Measurements from ENCODE around the gene LMX1A. TPM values are rescaled to one million over a fixed set of nuclear protein-coding genes. Genes with fewer than 3 reads are reported as not detected.

The LMX1A gene
- total and polyA plus RNA-seq, 12 donors: 0.08 TPM; not detected in 11

DNA sequence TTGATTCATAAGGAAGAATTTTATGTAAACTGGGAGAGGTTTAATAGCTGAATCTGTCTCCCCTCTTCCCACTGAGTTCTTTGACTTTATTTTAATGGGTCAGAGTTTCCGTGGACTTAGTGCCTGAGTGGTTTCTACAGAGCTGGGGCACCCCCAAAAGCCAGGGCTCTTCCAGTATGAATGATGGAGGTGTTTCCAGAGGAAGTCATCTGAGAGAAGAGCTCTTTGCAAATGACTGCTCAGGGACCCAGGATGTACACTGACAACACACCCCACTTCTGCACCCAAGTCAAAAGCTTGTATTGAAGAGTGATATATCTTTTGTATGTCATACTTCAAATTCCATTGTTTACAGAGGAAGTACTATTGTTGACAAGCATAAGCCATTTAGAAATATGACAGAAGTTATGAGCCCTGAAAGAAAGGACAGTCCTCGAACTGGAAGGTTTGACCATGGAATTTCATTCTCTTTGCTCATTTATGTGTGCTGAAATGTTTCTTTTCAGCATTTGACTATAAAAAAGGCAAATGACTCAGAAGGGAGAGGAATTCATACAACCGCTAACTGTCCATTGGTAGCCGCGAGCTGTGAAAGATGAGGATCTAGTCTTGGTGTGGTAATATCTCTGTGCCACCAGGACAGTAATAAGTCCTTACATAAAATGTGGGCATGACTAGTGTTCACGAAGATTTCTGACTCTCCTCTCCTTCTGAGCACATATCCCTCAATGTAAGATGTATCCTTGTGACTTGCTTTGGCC is 25.4 kb upstream of the LMX1A start:
- 74 to 88% (median 82%) methylated on average over 6 of the region's 6 CpGs for WGBS, 4 donors
- intact Hi-C loops (cut with DNase I): no loop called here
- no peaks in the 10 kb centered on the region for H3K27me3 ChIP-seq

DNA sequence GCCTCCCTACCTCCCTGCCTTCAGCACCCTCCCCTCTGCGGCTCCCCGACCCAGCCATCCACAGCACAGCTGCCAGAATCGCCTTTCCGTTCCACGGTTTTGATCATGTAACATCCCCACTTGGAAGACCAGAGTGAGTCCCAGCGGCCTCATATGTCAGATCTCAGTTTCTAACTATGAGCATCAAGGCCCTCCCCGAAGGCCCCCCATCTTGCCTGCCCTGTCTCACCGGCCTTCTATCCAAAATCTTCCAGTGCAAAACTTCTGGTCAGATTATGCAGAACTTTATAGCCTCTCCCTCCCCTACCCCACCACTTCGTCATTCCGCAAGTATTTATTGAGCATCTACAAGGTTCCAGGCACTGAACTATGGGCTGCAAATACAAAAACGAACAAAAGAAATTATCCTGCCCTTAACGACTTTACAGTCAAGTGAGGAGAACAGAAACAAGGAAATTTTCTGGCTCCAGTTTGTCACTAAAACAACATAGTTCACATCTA is 20.3 kb upstream of the LMX1A start:
- 24 to 30% (median 29%) methylated on average over 12 of the region's 12 CpGs for WGBS, 4 donors
- no peak for DNase-seq
- Histone ChIP-seq H3K9me3 (replicated peaks in 1 of 3) (no peaks in the 10 kb centered on the region), H3K36me3 (replicated peaks in 1 of 2) (no peaks in the 10 kb centered on the region), H3K4me1 (replicated peaks in 1 of 2) (peaks cover 11 to 12% of the 10 kb centered on the region in 2 donors), H3K27ac (peak overlapping the region in 1 of 5 donors; percentile 73), H3K27me3 (no peaks in the 10 kb centered on the region), H3K4me3 (peak overlapping the region in 2 of 4 donors; percentile 21 to 51)
- TF ChIP-seq POLR2A (IDR thresholded peaks at IDR 0.05): no peak
- TF ChIP-seq, protein P1, sequence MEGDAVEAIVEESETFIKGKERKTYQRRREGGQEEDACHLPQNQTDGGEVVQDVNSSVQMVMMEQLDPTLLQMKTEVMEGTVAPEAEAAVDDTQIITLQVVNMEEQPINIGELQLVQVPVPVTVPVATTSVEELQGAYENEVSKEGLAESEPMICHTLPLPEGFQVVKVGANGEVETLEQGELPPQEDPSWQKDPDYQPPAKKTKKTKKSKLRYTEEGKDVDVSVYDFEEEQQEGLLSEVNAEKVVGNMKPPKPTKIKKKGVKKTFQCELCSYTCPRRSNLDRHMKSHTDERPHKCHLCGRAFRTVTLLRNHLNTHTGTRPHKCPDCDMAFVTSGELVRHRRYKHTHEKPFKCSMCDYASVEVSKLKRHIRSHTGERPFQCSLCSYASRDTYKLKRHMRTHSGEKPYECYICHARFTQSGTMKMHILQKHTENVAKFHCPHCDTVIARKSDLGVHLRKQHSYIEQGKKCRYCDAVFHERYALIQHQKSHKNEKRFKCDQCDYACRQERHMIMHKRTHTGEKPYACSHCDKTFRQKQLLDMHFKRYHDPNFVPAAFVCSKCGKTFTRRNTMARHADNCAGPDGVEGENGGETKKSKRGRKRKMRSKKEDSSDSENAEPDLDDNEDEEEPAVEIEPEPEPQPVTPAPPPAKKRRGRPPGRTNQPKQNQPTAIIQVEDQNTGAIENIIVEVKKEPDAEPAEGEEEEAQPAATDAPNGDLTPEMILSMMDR (IDR thresholded peaks at IDR 0.05): no peak
- intact Hi-C loops (cut with DNase I): no loop called here

More for the DNA sequence above, 25.4 kb upstream of the LMX1A start:
- Histone ChIP-seq H3K9me3 (replicated peaks in 1 of 3) (no peaks in the 10 kb centered on the region), H3K36me3 (replicated peaks in 1 of 2) (no peaks in the 10 kb centered on the region), H3K4me1 (replicated peaks in 1 of 2) (no peaks in the 10 kb centered on the region), H3K27ac (no peak overlapping the region), H3K4me3 (no peak overlapping the region)
- TF ChIP-seq POLR2A (IDR thresholded peaks at IDR 0.05): no peak
- TF ChIP-seq, protein P1 (IDR thresholded peaks at IDR 0.05): no peak
- DNase-seq: no peak

DNA sequence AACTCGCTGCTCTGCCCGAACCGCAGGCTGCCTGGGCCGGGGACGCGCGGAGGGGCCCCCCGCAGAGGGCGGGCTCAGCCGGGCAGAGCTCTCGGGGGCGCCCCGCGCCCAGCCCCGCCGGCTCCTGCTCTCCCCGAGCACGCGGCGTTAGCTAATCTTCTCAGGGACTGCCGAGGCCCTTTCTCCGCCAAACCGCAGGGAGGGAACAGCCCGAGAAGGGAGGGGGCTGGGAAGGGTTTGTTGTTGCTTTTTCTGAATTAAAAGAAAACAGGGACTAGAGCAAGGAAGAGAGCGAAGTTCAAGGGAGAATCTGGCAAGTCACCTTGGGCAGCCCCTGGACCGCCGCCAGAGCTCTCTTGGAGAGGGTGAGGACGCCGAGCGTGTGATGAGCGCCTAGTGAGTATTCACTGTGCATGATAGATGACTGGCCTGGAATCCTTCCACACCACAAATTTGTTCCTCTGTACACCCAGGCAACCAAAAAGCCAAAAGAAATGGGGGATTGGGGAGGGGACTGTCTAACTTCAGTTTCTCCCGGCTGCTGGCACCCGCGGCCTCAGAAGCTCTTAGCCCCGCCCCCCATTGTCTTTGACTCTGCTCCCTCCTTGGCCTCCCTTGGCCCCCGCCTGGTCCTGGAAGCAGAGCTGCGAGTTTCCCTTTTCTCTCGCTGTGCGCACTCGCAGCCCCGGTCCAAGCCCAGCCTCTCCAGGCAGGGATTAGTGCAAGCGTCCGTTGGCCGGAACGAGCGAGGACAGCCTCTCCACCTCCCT is 19.7 kb upstream of the LMX1A start:
- DNase-seq: peak; percentile 77 to 84 (median 82)
- no peaks in the 10 kb centered on the region for H3K9me3 ChIP-seq (replicated peaks in 1 of 3)
- H3K27me3 ChIP-seq: no peaks in the 10 kb centered on the region
- H3K27ac ChIP-seq: peak overlapping the region in 3 of 5 donors; percentile 35 to 73 (median 48)
- intact Hi-C loops (cut with DNase I): no loop called here
- H3K36me3 ChIP-seq (replicated peaks in 1 of 2): no peaks in the 10 kb centered on the region
- TF ChIP-seq, protein P1 (IDR thresholded peaks at IDR 0.05): no peak
- TF ChIP-seq POLR2A (IDR thresholded peaks at IDR 0.05): no peak
- 1 to 2% (median 1%) methylated on average over 25 to 46 of the region's 46 CpGs for WGBS, 4 donors
- H3K4me1 ChIP-seq (replicated peaks in 1 of 2): peaks cover 11 to 12% of the 10 kb centered on the region in 2 donors
- H3K4me3 ChIP-seq: peak overlapping the region in 2 of 4 donors; percentile 21 to 51

DNA sequence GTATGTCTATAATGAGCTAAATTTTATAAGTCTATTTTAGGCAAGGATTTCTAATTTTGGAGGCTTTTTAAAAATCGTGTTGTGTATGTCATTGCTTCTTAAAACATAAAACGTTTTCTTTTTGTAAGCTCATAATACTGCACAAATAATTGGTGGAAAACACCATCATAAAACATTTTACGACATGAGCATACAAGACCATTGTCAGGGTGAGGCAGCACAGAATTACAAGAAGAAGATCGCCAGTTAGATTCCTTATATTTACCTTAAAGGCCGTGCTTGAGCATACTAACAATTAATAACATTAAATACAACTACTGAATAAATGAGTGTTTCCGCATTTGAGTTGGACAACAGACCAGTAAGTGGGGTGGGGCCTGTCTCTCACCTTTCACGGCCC is 19.1 kb upstream of the LMX1A start:
- H3K4me1 ChIP-seq (replicated peaks in 1 of 2): peaks cover 11 to 12% of the 10 kb centered on the region in 2 donors
- peak overlapping the region in 2 of 4 donors; percentile 21 to 51 for H3K4me3 ChIP-seq
- H3K9me3 ChIP-seq (replicated peaks in 1 of 3): no peaks in the 10 kb centered on the region
- H3K27ac ChIP-seq: peak overlapping the region in 3 of 5 donors; percentile 35 to 73 (median 48)
- no peaks in the 10 kb centered on the region for H3K27me3 ChIP-seq
- DNase-seq: no peak
- intact Hi-C loops (cut with DNase I): no loop called here
- WGBS, 4 donors: 36 to 45% (median 43%) methylated on average over 5 to 7 of the region's 7 CpGs
- no peaks in the 10 kb centered on the region for H3K36me3 ChIP-seq (replicated peaks in 1 of 2)
- TF ChIP-seq, protein P1 (IDR thresholded peaks at IDR 0.05): no peak
- TF ChIP-seq POLR2A (IDR thresholded peaks at IDR 0.05): no peak

All from adrenal gland (tissue), 12 donors.